A549 (cell line): ENCODE measurements around the gene RBMXL3.

Source experiments
- CEBPB ChIP-seq, 2 experiments: fragments of >200 bp in 1 of 2; sonication (Bioruptor Twin) in 1 of 2; formaldehyde crosslinking in 1 of 2; IDR thresholded peaks; 2 replicates each; pipeline ENCODE4 v1.6.1; 2012 to 2016
- CTCF ChIP-seq: fragments of >200 bp; sonication (Bioruptor Twin); formaldehyde crosslinking; IDR thresholded peaks from 3 replicates; pipeline ENCODE4 v1.5.1; 2016
- NPAS2 ChIP-seq: fragments of 250-450 bp; sonication (Bioruptor Pico); IDR thresholded peaks from 2 replicates; pipeline ENCODE4 v1.8.0; 2022; ENCODE audit warnings: mild to moderate bottlenecking, moderate library complexity, borderline replicate concordance
- NR3C1 ChIP-seq: fragments of >200 bp; sonication (Bioruptor Twin); formaldehyde crosslinking; IDR thresholded peaks from 3 replicates; pipeline ENCODE4 v1.6.1; 2017
- POLR2A ChIP-seq: IDR thresholded peaks from 2 replicates; pipeline ENCODE4 v1.6.1; 2012; ENCODE audit warnings: mild to moderate bottlenecking, low read length

GRCh38 chrX:115178473-115178872 is 10.7 kb upstream of the RBMXL3 start:
- TF ChIP-seq CTCF: no peak
- TF ChIP-seq CEBPB (IDR thresholded peaks at IDR 0.05): no peak
- TF ChIP-seq NPAS2: no peak
- TF ChIP-seq NR3C1: no peak
- no peak for TF ChIP-seq POLR2A
